GM23248 (cell line): ENCODE data around the gene HDAC2.

Experiments used
- EZH2 ChIP-seq: fragments of 200-600 bp; sonication (generic); IDR thresholded peaks from 2 replicates; pipeline ENCODE4 v1.6.1; 2018; ENCODE audit warnings: antibody characterized with exemption, mild to moderate bottlenecking; ENCODE audit not compliant: insufficient read depth, poor library complexity, severe bottlenecking
- EZH2phosphoT487 ChIP-seq: fragments of 200-600 bp; sonication (generic); IDR thresholded peaks from 2 replicates; pipeline ENCODE4 v1.6.1; 2018; ENCODE audit warnings: antibody characterized with exemption, moderate library complexity, mild to moderate bottlenecking, low read depth; ENCODE audit not compliant: insufficient read depth

GRCh38 chr6:113968472-113968871, 2.5 kb downstream of the HDAC2 start:
- TF ChIP-seq EZH2phosphoT487: no peak
- no peak for TF ChIP-seq EZH2
